ENCODE data around the gene DOCK1.

DOCK1 gene

DNA sequence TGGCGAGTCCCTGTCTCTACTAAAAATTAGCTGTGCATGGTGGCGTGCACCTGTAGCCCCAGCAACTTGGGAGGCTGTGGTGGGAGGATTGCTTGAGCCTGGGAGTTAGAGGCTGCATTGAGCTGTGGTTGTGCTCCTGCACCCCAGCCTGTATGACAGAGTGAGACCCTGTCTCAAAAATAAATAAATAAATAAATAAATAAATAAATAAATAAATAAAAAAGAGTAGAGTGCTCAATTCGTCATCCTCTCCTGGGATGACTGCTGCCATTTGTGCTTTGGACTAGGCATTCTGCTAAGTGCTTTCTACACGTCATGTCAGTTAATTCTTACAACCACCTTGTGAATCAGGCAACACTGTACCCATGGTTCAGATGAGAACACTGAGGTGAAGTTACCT is 130.6 kb downstream of the DOCK1 start:
- DNase-seq = no peak

DNA sequence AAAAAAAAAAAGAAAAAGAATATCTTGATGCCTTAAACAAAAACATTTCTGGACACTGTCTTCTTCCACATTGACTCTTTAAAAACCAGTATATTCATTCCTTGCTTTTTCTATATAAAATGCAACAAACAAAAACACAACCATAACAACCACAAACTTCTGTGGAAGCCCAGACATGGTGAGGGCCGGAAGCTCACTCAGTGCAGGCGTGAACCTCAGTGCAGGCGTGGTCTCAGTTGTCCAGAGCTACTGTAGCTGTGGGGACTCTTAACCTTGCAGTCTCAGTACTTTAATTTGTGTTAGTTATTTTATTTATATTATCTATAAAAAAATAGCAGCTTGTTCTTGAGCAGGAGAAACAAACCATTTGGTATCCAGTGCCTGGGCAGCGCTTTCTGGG is 131.8 kb downstream of the DOCK1 start:
- DNase-seq = no peak

GRCh38 chr10:127039435-127039834 is 134.2 kb downstream of the DOCK1 start:
- DNase-seq = no peak

- DNase-seq = no peak
Observed at GRCh38 chr10:127040756-127041155, 135.5 kb downstream of the DOCK1 start.

DNA sequence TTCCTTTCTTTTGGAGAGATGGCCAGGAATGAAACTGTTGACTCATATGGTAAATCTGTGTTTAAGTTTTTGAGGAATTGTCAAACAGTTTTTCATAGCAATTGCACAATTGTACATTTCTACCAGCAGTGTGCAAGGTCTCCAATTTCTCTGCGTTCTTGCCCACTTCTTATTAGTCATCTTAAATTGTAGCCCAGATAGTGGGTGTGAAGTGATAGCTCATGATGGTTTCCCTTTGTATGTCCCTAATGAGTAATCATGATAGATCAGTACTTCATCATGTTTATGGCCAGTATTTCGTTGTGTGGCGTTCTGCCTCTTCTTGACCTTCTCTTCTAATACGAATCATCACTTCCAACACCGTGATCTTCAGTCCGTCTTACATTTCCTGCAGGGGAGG is 136.3 kb downstream of the DOCK1 start:
- no peak for DNase-seq

DNA sequence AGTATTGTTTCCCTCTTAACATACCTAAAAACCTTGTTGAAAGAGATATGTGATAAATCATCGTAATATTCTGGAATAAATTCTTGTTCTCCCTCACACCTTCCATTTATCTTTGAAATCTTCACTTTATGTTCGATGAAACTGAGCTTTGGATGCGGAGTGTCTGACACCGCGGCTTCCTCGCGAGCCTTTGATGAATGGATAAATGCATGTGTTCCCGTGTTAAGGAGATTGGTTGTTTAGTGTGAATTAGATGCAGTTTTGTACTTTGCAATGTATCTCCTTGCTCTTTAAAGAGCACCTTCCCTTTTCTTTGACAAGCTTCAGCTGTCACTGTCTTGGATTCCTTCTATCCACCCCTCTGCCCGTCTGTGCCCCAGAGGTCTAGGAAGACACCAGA is 138.1 kb downstream of the DOCK1 start:
- DNase-seq = no peak

GRCh38 chr10:127044186-127044585 is 139.0 kb downstream of the DOCK1 start:
- DNase-seq = no peak

DNA sequence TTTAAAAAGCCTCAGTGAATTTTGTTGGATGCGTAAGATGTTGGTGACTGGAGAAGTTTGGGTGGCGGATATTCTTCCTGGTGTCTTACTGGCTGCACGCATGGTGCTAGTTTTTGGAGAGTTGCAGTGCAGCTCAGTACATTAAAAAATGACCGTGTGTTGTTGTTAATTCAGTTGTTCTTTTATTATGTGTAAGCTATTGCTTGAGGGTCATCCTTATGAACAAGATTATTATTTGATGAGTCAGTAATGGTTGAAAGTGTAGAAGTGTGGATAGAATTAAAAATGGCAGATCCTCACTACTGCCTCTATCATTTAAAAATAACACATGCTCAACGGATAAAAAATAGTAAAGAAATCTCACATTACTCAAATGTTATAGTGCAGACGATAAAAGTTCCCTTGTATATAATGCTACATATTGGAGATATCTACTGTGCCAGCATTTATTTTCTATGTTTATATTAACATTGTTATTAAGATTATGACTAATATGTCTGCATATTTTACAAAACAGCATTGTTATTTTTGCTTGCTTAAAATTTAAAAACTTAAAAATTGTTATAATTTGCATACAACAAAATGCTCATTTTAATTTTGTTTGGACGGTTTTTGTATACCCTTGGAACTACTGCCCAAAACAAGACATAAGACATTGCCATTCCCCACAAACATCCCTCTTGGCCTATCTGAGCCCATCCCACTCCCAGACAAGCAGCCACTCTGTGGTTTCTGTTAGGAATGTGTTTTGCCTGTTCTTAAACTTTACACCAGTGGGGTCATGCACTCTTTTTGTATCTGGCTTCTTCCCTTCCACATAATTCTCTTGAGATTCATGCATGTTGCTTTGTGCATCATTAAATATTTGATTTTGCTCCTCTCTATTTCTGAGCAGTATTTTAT is 142.0 kb downstream of the DOCK1 start:
- DNase-seq = no peak

DNA sequence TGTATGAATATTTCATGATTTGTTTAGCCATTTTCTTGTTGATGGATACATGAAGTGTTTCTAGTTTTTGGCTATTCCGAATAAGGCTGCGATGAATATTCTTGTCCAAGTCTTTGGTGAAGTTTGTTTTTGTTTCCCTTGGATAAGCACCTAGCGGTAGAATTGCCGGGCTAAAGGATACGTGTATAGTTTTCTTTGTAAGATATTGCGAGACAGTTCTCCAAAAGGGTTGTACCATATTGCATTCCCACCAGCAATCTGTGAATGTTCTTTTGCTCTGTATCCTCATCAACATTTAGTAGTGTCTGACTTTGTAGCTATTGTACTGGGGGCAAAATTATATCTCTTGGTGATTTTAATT is 142.6 kb downstream of the DOCK1 start:
- no peak for DNase-seq

DNA sequence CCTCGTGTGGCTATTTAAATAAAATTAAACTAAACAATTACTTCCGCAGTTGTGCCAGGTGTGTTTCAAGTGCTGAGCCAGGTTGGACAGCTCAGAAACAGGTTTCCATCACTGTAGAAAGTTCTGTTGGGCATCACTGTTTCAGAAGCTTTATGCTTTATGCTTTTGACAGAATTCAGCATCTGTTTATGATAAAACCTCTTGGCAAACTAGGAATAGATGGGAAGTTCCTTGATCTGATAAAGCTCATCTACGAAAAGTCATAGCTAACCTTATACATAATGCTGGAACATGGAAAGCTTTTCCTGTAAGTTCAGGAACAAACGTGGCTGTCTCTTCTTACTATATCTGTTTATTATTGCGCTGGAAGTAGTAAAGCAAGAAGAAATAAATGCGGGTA is 143.4 kb downstream of the DOCK1 start:
- DNase-seq = no peak

DNA sequence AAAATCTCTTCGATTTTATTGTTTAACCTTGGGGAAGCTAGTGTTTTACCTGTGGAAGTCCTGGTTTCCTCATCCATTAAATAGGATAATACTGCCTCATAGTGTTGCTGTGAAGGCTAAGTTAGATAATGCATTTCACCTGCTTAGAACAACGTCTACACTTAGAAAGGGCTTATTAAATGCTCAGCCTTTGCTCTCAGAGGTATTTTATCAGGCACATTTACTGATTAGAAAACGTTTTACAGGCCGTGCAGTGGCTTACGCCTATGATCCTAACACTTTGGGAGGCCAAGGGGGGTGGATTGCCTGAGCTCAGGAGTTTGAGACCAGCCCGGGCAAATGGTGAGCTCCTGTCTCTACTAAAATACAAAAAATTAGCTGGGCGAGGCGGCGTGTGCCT is 146.8 kb downstream of the DOCK1 start:
- DNase-seq = no peak

DNA sequence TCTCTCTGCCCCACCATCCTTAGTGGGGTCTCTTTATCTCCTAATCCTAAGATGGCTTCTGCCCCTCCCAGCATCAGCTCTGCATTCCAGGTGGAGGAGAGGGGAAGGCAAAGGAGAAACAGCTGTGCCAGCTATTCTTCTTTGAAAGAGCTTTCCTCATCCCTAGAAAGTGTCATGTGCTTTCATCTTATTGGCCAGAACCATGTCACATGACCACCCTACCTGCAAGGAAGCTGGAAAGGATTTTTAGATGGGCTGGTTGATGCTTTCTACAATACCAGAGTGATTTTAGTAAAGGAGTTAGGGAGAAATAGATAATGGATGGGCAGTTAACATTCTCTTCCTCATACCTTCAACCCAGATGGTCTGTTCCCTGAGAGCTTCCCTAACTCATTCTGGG is 150.0 kb downstream of the DOCK1 start:
- DNase-seq = no peak

DNA sequence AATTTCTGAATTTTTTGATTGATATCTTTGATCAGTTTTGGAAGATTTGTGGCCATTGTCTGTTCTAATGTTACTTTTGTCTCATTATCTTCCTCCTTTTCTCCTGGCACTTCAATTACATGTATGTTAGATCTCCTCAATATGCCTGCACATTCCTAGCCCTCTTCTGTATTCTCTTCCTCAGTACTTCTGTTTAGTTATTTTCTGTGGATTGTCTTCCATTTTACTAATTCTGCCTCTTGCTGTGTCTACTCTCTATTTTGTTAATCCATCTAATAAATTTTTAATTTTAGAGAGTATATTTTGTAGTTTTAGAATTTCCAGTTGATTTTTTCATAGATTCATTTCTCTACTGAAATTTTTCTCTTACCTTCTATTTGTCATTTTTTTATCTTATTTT is 154.1 kb downstream of the DOCK1 start:
- DNase-seq = no peak

GRCh38 chr10:127063762-127064161 is 158.5 kb downstream of the DOCK1 start:
- no peak for DNase-seq

DNA sequence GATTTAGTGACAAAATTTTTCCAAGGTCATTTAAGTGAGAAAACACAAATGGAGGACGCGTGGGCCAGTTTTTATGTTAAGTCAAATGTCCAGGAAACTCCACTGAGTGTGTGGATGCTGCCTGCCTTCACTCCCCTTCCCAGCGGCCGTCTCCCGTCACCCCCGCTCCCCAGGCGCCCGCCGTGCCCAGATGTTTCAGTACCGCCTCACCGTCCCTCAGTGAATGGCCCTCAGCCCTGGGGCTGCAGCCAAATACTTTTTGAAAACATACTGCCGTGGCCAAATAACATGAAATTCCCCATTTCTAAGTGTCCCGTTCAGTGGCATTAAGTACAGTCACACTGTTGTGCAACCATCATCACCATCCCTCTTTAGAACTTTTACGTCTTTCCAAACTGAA is 159.2 kb downstream of the DOCK1 start:
- no peak for DNase-seq

DNA sequence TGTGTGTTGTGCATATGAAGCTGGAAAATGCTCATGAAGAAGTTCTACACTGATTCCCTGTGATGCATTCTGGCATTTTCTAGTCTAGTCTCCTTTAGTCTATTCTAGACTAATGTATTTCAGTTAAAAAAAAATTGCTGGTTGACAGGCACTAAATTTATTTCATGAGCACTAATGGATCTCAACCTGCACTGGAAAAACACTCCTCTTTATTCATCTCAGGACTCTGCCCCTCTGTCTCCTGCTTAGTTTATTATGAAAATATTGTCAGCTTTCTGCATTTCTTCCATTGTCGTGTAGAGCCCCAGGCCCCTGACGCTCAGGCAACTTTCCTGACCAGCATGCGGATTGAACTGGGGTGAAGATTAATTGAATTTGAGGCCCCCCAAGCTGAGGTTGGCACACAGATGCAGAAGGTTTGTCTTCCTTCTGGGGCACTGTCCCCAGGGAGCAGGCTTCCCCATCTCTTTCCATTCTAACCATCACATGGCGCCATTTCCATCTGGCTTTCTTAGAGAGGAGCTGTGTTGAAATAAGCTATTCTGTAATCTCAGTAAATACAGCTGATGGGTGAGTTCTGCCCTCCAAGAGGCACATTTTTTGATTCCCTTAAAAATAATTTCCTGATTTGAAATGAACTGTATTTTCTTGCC is 162.4 kb downstream of the DOCK1 start:
- no peak for DNase-seq

GRCh38 chr10:127068485-127068884 is 163.3 kb downstream of the DOCK1 start:
- DNase-seq = no peak

- DNase-seq = no peak
Observed at GRCh38 chr10:127069436-127069835, 164.2 kb downstream of the DOCK1 start.

- no peak for DNase-seq
Observed at GRCh38 chr10:127071126-127071525, 165.9 kb downstream of the DOCK1 start.

GRCh38 chr10:127073666-127074065 is 168.4 kb downstream of the DOCK1 start:
- no peak for DNase-seq

- DNase-seq = no peak
Observed at GRCh38 chr10:127079392-127079791, 174.2 kb downstream of the DOCK1 start.

- DNase-seq = no peak
Observed at GRCh38 chr10:127080317-127080716, 175.1 kb downstream of the DOCK1 start.

- no peak for DNase-seq
Observed at GRCh38 chr10:127081851-127082345, 176.7 kb downstream of the DOCK1 start.

GRCh38 chr10:127082651-127083050 is 177.4 kb downstream of the DOCK1 start:
- DNase-seq = no peak

All from right kidney (tissue), 1 donor.